Measurements from ENCODE around the gene SLC8A1. TPM values are rescaled to one million over a fixed set of nuclear protein-coding genes. Genes with fewer than 3 reads are reported as not detected.

SLC8A1 gene
- total RNA-seq, 4 donors from 2014 or later: 8.1 to 22.9 (median 9.3) TPM

- Histone ChIP-seq H3K27me3 (no peaks in the 10 kb centered on the region), H3K4me1 (no peaks in the 10 kb centered on the region), H3K36me3 (no peaks in the 10 kb centered on the region), H3K9me3 (no peaks in the 10 kb centered on the region), H3K4me3 (no peak overlapping the region), H3K27ac (no peak overlapping the region)
- 88 to 92% methylated on average over 1 of the region's 1 CpG for WGBS, 2 donors
- DNase-seq (ENCODE audit: low spot score in 2 of 2): no peak
- TF ChIP-seq, protein P1, sequence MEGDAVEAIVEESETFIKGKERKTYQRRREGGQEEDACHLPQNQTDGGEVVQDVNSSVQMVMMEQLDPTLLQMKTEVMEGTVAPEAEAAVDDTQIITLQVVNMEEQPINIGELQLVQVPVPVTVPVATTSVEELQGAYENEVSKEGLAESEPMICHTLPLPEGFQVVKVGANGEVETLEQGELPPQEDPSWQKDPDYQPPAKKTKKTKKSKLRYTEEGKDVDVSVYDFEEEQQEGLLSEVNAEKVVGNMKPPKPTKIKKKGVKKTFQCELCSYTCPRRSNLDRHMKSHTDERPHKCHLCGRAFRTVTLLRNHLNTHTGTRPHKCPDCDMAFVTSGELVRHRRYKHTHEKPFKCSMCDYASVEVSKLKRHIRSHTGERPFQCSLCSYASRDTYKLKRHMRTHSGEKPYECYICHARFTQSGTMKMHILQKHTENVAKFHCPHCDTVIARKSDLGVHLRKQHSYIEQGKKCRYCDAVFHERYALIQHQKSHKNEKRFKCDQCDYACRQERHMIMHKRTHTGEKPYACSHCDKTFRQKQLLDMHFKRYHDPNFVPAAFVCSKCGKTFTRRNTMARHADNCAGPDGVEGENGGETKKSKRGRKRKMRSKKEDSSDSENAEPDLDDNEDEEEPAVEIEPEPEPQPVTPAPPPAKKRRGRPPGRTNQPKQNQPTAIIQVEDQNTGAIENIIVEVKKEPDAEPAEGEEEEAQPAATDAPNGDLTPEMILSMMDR (IDR thresholded peaks at IDR 0.05): no peak
- TF ChIP-seq POLR2A (IDR thresholded peaks at IDR 0.05) (no peak), EP300 (IDR thresholded peaks at IDR 0.05) (no peak)
Measured at GRCh38 chr2:40410695-40411094, 41.2 kb downstream of the SLC8A1 start.

DNA sequence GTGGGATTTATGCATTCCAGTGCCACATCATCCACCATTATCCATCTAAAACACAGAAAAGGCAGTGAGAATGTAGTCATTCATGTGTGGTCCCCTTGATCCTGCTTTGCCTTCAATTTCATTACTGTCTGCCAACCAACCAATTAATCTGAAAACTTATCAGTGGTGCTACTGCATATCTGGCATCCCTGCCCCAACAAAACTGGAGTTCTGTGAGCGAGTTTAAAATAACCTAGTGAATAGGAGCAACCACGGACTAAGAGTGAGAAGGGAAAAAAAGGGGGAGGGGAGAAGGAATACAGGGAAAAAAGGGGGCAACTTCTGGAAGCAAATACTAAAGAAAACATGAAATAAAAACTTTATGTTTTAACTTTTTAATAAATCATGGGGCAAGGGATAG is 42.2 kb downstream of the SLC8A1 start:
- TF ChIP-seq, protein P1 (IDR thresholded peaks at IDR 0.05): no peak
- TF ChIP-seq POLR2A (IDR thresholded peaks at IDR 0.05) (no peak), EP300 (IDR thresholded peaks at IDR 0.05) (no peak)
- no peaks in the 10 kb centered on the region for H3K4me1 ChIP-seq
- H3K9me3 ChIP-seq: no peaks in the 10 kb centered on the region
- no peak for DNase-seq (ENCODE audit: low spot score in 2 of 2)
- H3K36me3 ChIP-seq: no peaks in the 10 kb centered on the region
- H3K4me3 ChIP-seq: no peak overlapping the region
- no peaks in the 10 kb centered on the region for H3K27me3 ChIP-seq
- 66 to 81% methylated on average over 2 of the region's 2 CpGs for WGBS, 2 donors
- no peak overlapping the region for H3K27ac ChIP-seq

DNA sequence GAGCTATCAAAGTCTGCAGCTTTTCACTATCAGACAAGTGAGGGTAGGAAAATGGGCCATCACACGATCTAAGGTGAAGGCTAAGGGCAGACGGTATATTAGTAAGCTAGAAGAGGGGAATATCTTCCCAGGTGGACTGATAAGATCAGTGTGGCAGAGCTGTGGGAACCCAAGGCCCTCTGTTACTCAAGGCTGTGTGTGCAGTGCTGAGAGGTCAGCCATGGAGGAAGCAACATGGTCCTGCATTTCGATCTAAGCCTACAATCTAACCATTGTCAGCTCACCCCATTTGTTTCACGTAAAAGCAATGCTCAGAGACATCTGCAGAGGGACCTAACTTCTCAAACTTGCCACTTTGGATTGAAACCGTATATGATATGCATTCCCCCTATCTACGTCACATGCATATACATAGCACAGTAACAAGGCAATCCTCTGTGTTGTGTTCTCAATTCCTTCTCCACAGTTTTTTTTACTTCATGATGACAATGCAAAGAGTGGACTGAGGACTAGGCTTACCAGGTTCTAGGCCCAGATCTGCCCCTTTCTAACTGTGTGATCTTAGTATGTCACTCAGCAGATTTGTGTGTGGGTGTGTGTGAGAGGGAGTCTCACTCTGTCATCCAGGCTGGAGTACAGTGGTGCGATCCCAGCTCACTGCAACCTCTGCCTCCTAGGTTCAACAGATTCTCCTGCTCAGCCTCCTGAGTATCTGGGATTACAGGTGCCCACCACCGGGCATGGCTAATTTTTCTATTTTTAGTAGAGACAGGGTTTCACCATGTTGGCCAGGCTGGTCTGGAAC is 45.2 kb downstream of the SLC8A1 start:
- H3K27ac ChIP-seq: no peak overlapping the region
- H3K27me3 ChIP-seq: no peaks in the 10 kb centered on the region
- no peak overlapping the region for H3K4me3 ChIP-seq
- TF ChIP-seq POLR2A (IDR thresholded peaks at IDR 0.05): no peak
- TF ChIP-seq, protein P1 (IDR thresholded peaks at IDR 0.05): no peak
- no peak for TF ChIP-seq EP300 (IDR thresholded peaks at IDR 0.05)
- H3K36me3 ChIP-seq: no peaks in the 10 kb centered on the region
- no peaks in the 10 kb centered on the region for H3K9me3 ChIP-seq
- H3K4me1 ChIP-seq: peaks cover 0 to 8% (median 0%) of the 10 kb centered on the region in 4 donors
- no peak for DNase-seq (ENCODE audit: low spot score in 2 of 2)
- WGBS, 2 donors: 87 to 88% methylated on average over 8 of the region's 8 CpGs

DNA sequence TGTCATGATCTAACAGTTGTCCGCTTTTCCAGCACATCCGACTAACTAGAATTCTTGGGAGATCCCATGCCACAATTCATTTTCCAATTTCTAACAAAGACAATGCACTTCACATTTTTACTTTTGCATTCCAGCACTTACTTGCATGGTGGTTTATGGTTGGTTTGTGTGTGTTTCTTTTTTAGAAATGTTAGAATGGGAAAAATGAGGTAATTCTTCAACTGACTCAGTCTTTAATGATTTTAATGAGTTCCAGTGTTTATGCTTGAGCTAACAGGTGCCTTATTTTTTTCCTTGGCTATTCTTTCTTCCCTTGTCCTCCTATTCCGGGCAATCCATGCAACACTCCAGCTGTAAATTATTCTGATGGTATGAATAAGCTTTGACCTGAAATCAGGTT is 46.4 kb downstream of the SLC8A1 start:
- no peak for DNase-seq (ENCODE audit: low spot score in 2 of 2)
- TF ChIP-seq, protein P1 (IDR thresholded peaks at IDR 0.05): no peak
- TF ChIP-seq EP300 (IDR thresholded peaks at IDR 0.05): no peak
- TF ChIP-seq POLR2A (IDR thresholded peaks at IDR 0.05): no peak
- H3K9me3 ChIP-seq: no peaks in the 10 kb centered on the region
- no peak overlapping the region for H3K27ac ChIP-seq
- H3K4me1 ChIP-seq: peaks cover 0 to 8% (median 0%) of the 10 kb centered on the region in 4 donors
- no peaks in the 10 kb centered on the region for H3K36me3 ChIP-seq
- 83 to 84% methylated on average over 3 of the region's 3 CpGs for WGBS, 2 donors
- no peaks in the 10 kb centered on the region for H3K27me3 ChIP-seq
- no peak overlapping the region for H3K4me3 ChIP-seq

GRCh38 chr2:40404517-40404916 is 47.4 kb downstream of the SLC8A1 start:
- WGBS, 2 donors: 80 to 93% methylated on average over 4 of the region's 4 CpGs
- H3K36me3 ChIP-seq: no peaks in the 10 kb centered on the region
- TF ChIP-seq POLR2A (IDR thresholded peaks at IDR 0.05) (no peak), EP300 (IDR thresholded peaks at IDR 0.05) (no peak)
- TF ChIP-seq, protein P1 (IDR thresholded peaks at IDR 0.05): no peak
- H3K4me1 ChIP-seq: peaks cover 0 to 8% (median 0%) of the 10 kb centered on the region in 4 donors
- H3K27me3 ChIP-seq: no peaks in the 10 kb centered on the region
- H3K4me3 ChIP-seq: no peak overlapping the region
- no peak overlapping the region for H3K27ac ChIP-seq
- no peak for DNase-seq (ENCODE audit: low spot score in 2 of 2)
- H3K9me3 ChIP-seq: no peaks in the 10 kb centered on the region

Measured in tibial nerve (tissue), 4 donors.